GM12878 (cell line): ENCODE data around the gene PIGV. TPM values are rescaled to one million over a fixed set of nuclear protein-coding genes. Genes with fewer than 3 reads are reported as not detected.

Source experiments
- ATAC-seq: fragments of 200-7000 bp; cut with Tn5 transposase; 3 replicates; pipeline ENCODE4 v1.9.1; 2020; ENCODE audit warnings: mild to moderate bottlenecking, moderate library complexity
- BruUV-seq: library from RNA; stranded (reverse); fragments of 400-500 nt; replicated peaks from 2 replicates; lab custom pipeline; 2021; lab: Mats Ljungman, UMichigan
- CTCF ChIA-PET: fragments of 300-600 bp; sonication (Branson Sonifier 250); formaldehyde crosslinking; extraction: SDS; loops from one replicate; lab custom pipeline; 2021; ENCODE audit warnings: inconsistent platforms; lab: Yijun Ruan, JAX
- POLR2A ChIA-PET: fragments of 350-600 bp; formaldehyde crosslinking; extraction: SDS; loops from one replicate; lab custom pipeline; 2021; ENCODE audit warnings: inconsistent platforms; lab: Charles Lee
- RAD21 ChIA-PET: fragments of 300-600 bp; sonication (Branson Sonifier 250); formaldehyde crosslinking; loops from one replicate; lab custom pipeline; 2023; ENCODE audit warnings: antibody characterized with exemption; ENCODE audit not compliant: unreplicated experiment; lab: Charles Lee
- SMC1A ChIA-PET: fragments of 300-600 bp; sonication (Branson Sonifier 250); formaldehyde crosslinking; loops from one replicate; lab custom pipeline; 2023; ENCODE audit not compliant: unreplicated experiment, uncharacterized antibody; lab: Charles Lee
- DNase-seq: peaks from one replicate; pipeline ENCODE4 v3.0.0-alpha.2; 2011; ENCODE audit warnings: low read depth, low spot score
- FAIRE-seq: peaks from 3 replicates; lab custom pipeline; 2011; peaks lifted over from hg19 to GRCh38; lab: Jason Lieb, UNC
- H2AFZ ChIP-seq: 2 replicates; pipeline ENCODE4 v1.6.0; 2011; ENCODE audit warnings: low read depth, low read length, control low read depth; ENCODE audit not compliant: control insufficient read depth
- H3K27ac ChIP-seq: 2 replicates; pipeline ENCODE4 v1.5.1; 2011; ENCODE audit warnings: control low read depth; ENCODE audit not compliant: control insufficient read depth, insufficient read depth
- H3K27me3 ChIP-seq, 2 experiments: replicated peaks in 1 of 2; 2 replicates each; pipeline versions ENCODE4 v1.6.0 to v1.6.1; 2011; ENCODE audit warnings: low read length in 1 of 2; ENCODE audit not compliant: control insufficient read depth in 2 of 2, insufficient read depth in 2 of 2
- H3K36me3 ChIP-seq, 2 experiments: 2 replicates each; pipeline ENCODE4 v1.5.1; 2011; ENCODE audit warnings: low read length in 1 of 2; ENCODE audit not compliant: control insufficient read depth in 2 of 2, insufficient read depth in 2 of 2
- H3K4me1 ChIP-seq: 2 replicates; pipeline ENCODE4 v1.6.1; 2011; ENCODE audit warnings: mild to moderate bottlenecking, low read length, moderate library complexity, mixed read lengths; ENCODE audit not compliant: control insufficient read depth, insufficient read depth
- H3K4me2 ChIP-seq: 2 replicates; pipeline ENCODE4 v1.6.0; 2011; ENCODE audit warnings: control low read depth; ENCODE audit not compliant: control insufficient read depth, insufficient read depth
- H3K4me3 ChIP-seq: fragments of 200-600 bp; sonication (generic); 2 replicates; pipeline ENCODE4 v1.5.1; 2016
- H3K79me2 ChIP-seq: 2 replicates; pipeline ENCODE4 v1.6.0; 2011; ENCODE audit warnings: low read length; ENCODE audit not compliant: control insufficient read depth, insufficient read depth
- H3K9ac ChIP-seq: 2 replicates; pipeline ENCODE4 v1.8.0; 2011; ENCODE audit warnings: low read length, control low read depth, mixed read lengths; ENCODE audit not compliant: control insufficient read depth, insufficient read depth
- H3K9me3 ChIP-seq: replicated peaks from 3 replicates; pipeline ENCODE4 v1.5.1; 2011; ENCODE audit warnings: mild to moderate bottlenecking, low read length; ENCODE audit not compliant: control insufficient read depth, insufficient read depth
- H4K20me1 ChIP-seq: 2 replicates; pipeline ENCODE4 v1.6.0; 2011; ENCODE audit not compliant: control insufficient read depth, insufficient read depth
- NFYB ChIP-seq: IDR thresholded peaks from 2 replicates; pipeline ENCODE4 v1.6.1; 2011; ENCODE audit warnings: low read depth, mild to moderate bottlenecking, low read length, improper control_type of control experiment, moderate library complexity; ENCODE audit not compliant: insufficient read depth
- RB1 ChIP-seq: fragments of 450-650 bp; formaldehyde crosslinking; IDR thresholded peaks from 2 replicates; pipeline ENCODE4 v1.6.1; 2017; ENCODE audit warnings: mild to moderate bottlenecking, borderline replicate concordance
- RCOR1 ChIP-seq: conservative IDR thresholded peaks from 2 replicates; pipeline ENCODE4 v1.6.1; 2012; ENCODE audit warnings: low read depth, low read length, improper control_type of control experiment
- RUNX3 ChIP-seq: IDR thresholded peaks from 2 replicates; pipeline ENCODE4 v1.6.1; 2012; ENCODE audit warnings: low read length, inconsistent platforms
- TBL1XR1 ChIP-seq: IDR thresholded peaks from 2 replicates; pipeline ENCODE4 v1.6.1; 2012; ENCODE audit warnings: low read depth, low read length, improper control_type of control experiment
- ZNF384 ChIP-seq: IDR thresholded peaks from 2 replicates; pipeline ENCODE4 v1.6.1; 2012; ENCODE audit warnings: low read depth, mild to moderate bottlenecking, low read length, improper control_type of control experiment, borderline replicate concordance
- WGBS: methylation state at CpG from one replicate; pipeline ENCODE4 v1.1.6; 2016; ENCODE audit warnings: low lambda C conversion rate; ENCODE audit not compliant: insufficient replicate concordance, insufficient coverage; ENCODE audit errors: missing lambda C conversion rate; 5-methylcytosine and 5-hydroxymethylcytosine counted together
- in situ Hi-C: fragments of 300-500 bp; cut with MboI; formaldehyde crosslinking; loops from 9 replicates; pipeline ENCODE4 v1.14.3; 2018; ENCODE audit warnings: mixed read lengths
- intact Hi-C: fragments of 100-400 bp; cut with micrococcal nuclease; formaldehyde crosslinking; loops from one replicate; pipeline ENCODE4 v1.14.2; 2022; ENCODE audit not compliant: unreplicated experiment
- polyA plus RNA-seq, 11 experiments: library from polyadenylated mRNA; depleted of rRNA in 4 of 11; unstranded in 6 of 11; stranded (reverse) in 5 of 11; fragments of >200 nt; fragmentation: Nextera tagmentation in 4 of 11; fragmentation: Illumina TruSeq in 1 of 11; extraction: Ambion mirVana in 4 of 11; extraction: Trizol in 1 of 11; gene quantifications; 1 replicate in 1 of 11; 2 replicates in 10 of 11; pipeline versions ENCODE4 v1.2.1 to v1.2.3, GENCODE V29; 2011 to 2016; ENCODE audit warnings: inconsistent platforms in 2 of 11, missing spikeins in 2 of 11, low read depth in 1 of 11
- total RNA-seq, 4 experiments: library from RNA; depleted of rRNA in 3 of 4; stranded (reverse); fragments of >200 nt in 3 of 4; fragmentation: Illumina TruSeq in 1 of 4; extraction: Trizol in 1 of 4; gene quantifications; 2 replicates each; pipeline versions ENCODE4 v1.2.1 to v1.2.3, GENCODE V29; 2013 to 2021
- TF ChIP-seq, protein P1 (sequence below): IDR thresholded peaks from 2 replicates; pipeline ENCODE4 v1.6.1; 2011; ENCODE audit warnings: borderline replicate concordance, low read depth, mild to moderate bottlenecking, moderate library complexity, low read length; ENCODE audit not compliant: insufficient read depth, poor library complexity, severe bottlenecking

PIGV gene
- total and polyA plus RNA-seq, 10 of the 15 experiments (the other 5 are each of a cell fraction or from before 2014, with no cell fraction given), result 8.8 to 18.1 (median 11.9) TPM

DNA sequence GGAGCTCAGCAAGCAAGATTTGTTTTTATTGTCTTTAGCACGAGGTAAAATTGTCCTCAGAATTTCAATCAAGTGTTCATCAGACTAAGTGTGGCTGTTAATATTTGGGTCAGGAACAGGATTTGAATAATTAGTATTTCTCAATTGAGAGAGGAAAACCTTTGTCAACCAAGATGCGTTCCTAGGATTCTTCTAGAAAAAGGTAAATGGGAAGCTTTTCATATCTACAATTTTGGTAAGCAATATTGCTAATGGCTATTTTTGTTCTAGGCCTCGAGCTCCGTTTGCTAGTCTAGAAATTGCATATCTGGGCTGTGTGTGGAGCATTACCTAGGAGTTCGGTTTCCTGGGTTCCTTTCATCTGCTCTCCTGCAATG lies 4.1 kb upstream of the PIGV start:
- in situ Hi-C loops, result no loop called here
- Histone ChIP-seq H3K4me2 (no peak overlapping the region), H3K27ac (no peak overlapping the region), H3K4me3 (no peak overlapping the region), H3K79me2 (peaks cover 7% of the 10 kb centered on the region), H4K20me1 (no peaks in the 10 kb centered on the region), H3K9me3 (no peaks in the 10 kb centered on the region), H3K9ac (no peak overlapping the region), H3K27me3 (no peaks in the 10 kb centered on the region), H2AFZ (no peak overlapping the region), H3K36me3 (peaks cover 15 to 27% of the 10 kb centered on the region in 2 experiments), H3K4me1 (peaks cover 23% of the 10 kb centered on the region)
- TF ChIP-seq RB1 (no peak), RCOR1 (no peak), RUNX3 (no peak), TBL1XR1 (no peak), NFYB (no peak), ZNF384 (no peak)
- TF ChIP-seq, protein P1, sequence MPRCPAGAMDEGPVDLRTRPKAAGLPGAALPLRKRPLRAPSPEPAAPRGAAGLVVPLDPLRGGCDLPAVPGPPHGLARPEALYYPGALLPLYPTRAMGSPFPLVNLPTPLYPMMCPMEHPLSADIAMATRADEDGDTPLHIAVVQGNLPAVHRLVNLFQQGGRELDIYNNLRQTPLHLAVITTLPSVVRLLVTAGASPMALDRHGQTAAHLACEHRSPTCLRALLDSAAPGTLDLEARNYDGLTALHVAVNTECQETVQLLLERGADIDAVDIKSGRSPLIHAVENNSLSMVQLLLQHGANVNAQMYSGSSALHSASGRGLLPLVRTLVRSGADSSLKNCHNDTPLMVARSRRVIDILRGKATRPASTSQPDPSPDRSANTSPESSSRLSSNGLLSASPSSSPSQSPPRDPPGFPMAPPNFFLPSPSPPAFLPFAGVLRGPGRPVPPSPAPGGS, result no peak
- DNase-seq (no peak), ATAC-seq (no peak), FAIRE-seq (no peak)
- BruUV-seq, result no TSS peak
- ChIA-PET SMC1A (interaction anchor here (0.9 to 9.3 kb wide), 6 partner anchors 36 to 181 kb away, joined by 3 to 139 read pairs (median 14); no protein-coding TSS in a partner anchor), POLR2A (no interaction called here), CTCF (interaction anchor here (0.8 to 3.5 kb wide), 4 partner anchors 39 to 252 kb away, joined by 3 to 14 read pairs (median 4); no protein-coding TSS in a partner anchor), RAD21 (no interaction called here)
- intact Hi-C loops, result no loop called here
- 97% methylated on average over 5 of the region's 5 CpGs for WGBS
